Activated CD8-positive, alpha-beta memory T cell treated with anti-CD3 and anti-CD28 coated beads for 36 hours (primary cell): ENCODE measurements around the gene TMX1. TPM values are rescaled to one million over a fixed set of nuclear protein-coding genes. Genes with fewer than 3 reads are reported as not detected.

Experiments
- CTCF ChIA-PET: fragments of 350-600 bp; sonication (Branson Sonifier 250); formaldehyde crosslinking; loops from one replicate; lab custom pipeline; 2021; ENCODE audit warnings: antibody characterized with exemption; lab: Charles Lee
- POLR2A ChIA-PET: fragments of 350-600 bp; sonication (Branson Sonifier 250); formaldehyde crosslinking; loops from one replicate; lab custom pipeline; 2021; ENCODE audit warnings: antibody characterized with exemption; lab: Charles Lee
- total RNA-seq, 2 experiments: library from RNA; stranded (reverse); gene quantifications; one replicate each; pipeline ENCODE4 v1.2.3, GENCODE V29; 2021

The TMX1 gene
- total RNA-seq, 2 experiments from 2014 or later, result 57.8 to 59.2 TPM

GRCh38 chr14:51240804-51241380, 845 bp downstream of the TMX1 start:
- ChIA-PET CTCF (no interaction called here), POLR2A (interaction anchor here (1.0 kb wide), 1 partner anchor 146 kb away, joined by 4 read pairs; the partner anchor contains the start of gene TRIM9)

DNA sequence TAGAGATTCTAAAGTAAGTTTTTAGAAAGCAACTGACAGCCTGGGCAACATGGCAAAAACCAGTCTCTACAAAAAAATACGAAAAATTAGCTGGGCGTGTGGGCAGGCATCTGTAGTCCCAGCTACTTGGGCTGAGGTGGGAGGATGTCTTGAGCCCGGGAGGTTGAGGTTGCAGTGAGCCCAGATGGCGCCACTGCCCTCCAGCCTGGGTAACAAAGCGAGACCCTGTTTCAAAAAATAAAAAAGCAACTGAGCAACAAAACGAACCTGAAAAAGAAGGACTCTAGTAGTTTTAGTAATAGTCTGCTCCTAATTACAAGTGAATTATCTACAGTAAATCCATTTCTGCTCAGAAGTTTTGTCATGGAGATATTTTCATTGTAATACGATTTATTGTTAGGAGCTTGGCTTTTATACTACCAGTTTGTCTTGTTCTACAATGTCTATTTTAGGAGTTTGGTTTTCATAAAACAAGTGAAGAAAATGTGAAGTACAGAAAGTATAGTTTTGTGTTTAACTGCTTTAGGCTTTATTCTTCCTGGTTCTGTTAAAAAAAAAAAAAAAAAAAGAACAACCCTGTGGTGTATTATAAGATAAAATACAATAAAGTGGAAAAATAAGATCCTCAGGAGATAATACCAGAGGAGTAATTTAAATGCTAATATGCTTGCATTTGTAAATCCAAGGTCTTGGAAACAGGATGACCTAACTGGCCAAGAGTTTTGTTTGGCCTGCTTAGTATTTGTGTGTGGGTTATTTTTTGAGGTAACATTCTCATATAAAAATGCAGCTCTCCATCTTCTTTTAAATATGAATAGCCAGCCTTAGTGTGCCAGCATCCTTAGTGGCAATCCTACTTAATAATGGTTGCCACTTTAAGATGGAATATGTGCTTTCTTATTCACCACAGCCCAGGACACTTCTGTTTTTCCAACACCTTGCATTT, 2.8 kb downstream of the TMX1 start:
- ChIA-PET CTCF (interaction anchor here (0.5 to 0.7 kb wide), 2 partner anchors 415 to 1172 kb away, joined by 3 read pairs; no protein-coding TSS in a partner anchor), POLR2A (no interaction called here)

DNA sequence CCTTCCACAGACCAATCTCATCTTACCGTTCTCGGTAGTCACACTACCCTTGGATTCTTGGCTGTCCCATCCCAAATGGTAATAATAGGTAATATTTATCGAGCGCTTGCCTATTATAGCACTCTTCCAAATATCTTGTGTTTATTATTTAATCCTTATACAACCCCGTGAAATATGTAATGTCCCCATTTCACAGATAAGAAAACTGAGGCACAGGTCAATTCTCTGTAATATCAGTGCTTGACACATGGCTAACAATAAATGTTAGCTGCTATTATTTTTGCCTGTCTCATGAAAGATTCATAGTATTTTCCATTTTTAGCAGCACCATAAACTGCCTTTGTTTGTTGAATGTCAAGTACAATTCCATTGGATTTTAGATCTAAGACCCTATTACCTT, 4.5 kb downstream of the TMX1 start:
- ChIA-PET POLR2A (no interaction called here), CTCF (no interaction called here)

- POLR2A ChIA-PET, result no interaction called here
- CTCF ChIA-PET, result no interaction called here
Measured at GRCh38 chr14:51246032-51246431, 6.0 kb downstream of the TMX1 start.

GRCh38 chr14:51248016-51248987, 8.3 kb downstream of the TMX1 start:
- ChIA-PET CTCF (no interaction called here), POLR2A (no interaction called here)

GRCh38 chr14:51251486-51251885, 11.4 kb downstream of the TMX1 start:
- CTCF ChIA-PET, result no interaction called here
- POLR2A ChIA-PET, result no interaction called here

- POLR2A ChIA-PET, result no interaction called here
Measured at GRCh38 chr14:51253880-51254279, 13.8 kb downstream of the TMX1 start.

GRCh38 chr14:51258280-51258679, 18.2 kb downstream of the TMX1 start:
- ChIA-PET CTCF (no interaction called here), POLR2A (no interaction called here)

More at GRCh38 chr14:51253880-51254279, 13.8 kb downstream of the TMX1 start:
- CTCF ChIA-PET, result no interaction called here

GRCh38 chr14:51258788-51259187, 18.7 kb downstream of the TMX1 start:
- ChIA-PET POLR2A (no interaction called here), CTCF (no interaction called here)

GRCh38 chr14:51260225-51260624, 20.2 kb downstream of the TMX1 start:
- ChIA-PET CTCF (no interaction called here), POLR2A (no interaction called here)

DNA sequence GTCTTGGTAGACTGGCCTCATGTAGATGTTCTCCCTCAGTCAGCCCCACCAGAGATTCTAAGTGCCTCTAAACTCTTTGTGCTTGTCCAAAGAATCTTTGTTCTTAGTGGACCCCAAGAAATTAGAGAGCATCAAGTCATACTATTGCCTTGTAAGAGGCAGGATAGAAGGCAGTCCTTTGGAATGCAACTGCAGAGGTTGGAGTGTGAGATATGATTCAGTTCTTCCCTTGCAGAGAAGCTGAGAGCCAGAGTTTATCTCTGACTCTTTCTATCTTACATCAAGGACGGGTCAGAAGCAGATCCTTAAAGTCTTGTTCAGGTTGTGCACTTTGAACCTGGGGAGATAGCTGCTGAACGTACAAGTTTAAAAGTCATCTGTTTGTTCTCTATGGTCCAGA, 21.1 kb downstream of the TMX1 start:
- ChIA-PET POLR2A (no interaction called here), CTCF (no interaction called here)

DNA sequence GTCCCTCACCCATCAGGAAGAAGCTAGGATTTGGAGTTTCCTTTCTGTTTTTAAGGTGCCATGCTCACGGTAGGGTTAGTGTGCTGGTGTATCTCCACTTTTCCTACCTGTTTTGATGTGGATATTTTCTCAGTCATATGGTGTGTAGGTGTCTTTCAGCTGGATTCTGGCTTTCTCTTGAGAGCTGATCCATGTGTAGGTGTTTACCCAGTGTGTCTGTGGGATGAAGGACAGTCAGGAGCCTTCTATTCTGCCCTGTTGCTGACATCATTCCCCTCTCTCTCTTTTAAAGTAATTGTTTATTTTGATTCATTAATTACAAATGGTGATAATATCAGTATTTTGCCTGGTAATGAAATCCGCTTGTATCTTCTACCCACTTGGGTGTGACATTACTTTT, 22.8 kb downstream of the TMX1 start:
- CTCF ChIA-PET, result no interaction called here
- POLR2A ChIA-PET, result no interaction called here

DNA sequence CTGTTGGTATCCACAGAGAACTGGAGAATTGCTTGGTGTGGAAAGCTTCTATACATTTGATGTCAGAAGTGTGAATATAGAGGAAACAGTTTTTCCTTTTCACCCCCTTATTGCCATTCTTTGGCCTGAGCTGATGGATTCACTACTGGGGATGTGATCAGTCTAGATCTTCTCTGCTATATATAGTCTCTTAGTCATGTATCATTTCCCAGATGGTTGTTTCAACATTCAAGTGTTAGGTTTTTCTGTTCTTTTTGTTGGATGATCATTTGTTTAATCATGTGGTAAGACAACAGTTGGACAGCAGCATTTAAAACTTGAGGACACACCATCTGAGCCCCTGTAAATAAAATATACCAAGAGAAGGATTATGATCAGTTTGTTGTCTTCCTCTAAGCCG, 29.6 kb downstream of the TMX1 start:
- POLR2A ChIA-PET, result no interaction called here
- CTCF ChIA-PET, result interaction anchor here (1.6 kb wide), 1 partner anchor 10 kb away, joined by 3 read pairs; no protein-coding TSS in a partner anchor

DNA sequence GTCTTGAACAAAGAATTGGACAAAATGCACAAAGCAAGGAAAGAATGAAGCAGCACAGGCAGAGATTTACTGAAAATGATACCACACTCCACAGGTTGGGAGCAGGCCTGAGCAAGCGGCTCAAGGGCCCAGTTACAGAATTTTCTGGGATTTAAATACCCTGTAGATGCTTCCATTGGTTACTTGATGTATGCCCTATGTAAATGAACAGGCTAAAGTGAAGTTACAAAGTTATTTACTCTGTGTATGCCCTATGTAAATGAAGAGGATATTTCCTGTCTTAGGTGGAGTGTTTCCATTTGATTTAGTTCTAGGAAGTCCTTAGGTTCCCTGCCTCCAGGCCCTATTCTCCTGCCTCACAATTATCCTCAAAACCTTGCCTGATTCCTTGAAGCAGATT, 36.6 kb downstream of the TMX1 start:
- POLR2A ChIA-PET, result no interaction called here
- CTCF ChIA-PET, result no interaction called here

- CTCF ChIA-PET, result interaction anchor here (0.6 to 0.7 kb wide), 2 partner anchors 138 to 275 kb away, joined by 3 to 4 read pairs; no protein-coding TSS in a partner anchor
- POLR2A ChIA-PET, result interaction anchor here (0.7 kb wide), 1 partner anchor 49 kb away, joined by 4 read pairs; no protein-coding TSS in a partner anchor
Measured at GRCh38 chr14:51277753-51278415, 37.8 kb downstream of the TMX1 start.

DNA sequence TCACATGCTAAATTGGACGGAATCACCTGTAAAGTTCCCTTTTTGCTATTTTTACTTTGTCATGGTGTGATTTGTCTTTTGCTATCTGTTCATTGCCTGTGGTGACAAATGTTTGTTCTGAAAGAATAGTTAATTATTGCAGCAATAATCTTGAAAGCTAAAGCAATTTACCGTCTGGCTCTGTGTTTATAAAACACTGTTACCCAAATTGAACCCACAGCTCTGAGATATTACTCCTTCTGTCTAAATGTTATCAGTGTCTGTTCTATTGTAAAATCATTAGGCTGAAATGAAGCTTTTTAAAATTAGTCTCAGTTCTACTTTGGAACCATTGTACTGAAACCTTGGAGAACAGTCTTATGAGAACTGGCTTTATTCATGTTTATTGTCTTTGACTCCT, 42.5 kb downstream of the TMX1 start:
- CTCF ChIA-PET, result interaction anchor here (1.2 to 1.4 kb wide), 2 partner anchors 11 to 497 kb away, joined by 4 read pairs; no protein-coding TSS in a partner anchor
- POLR2A ChIA-PET, result interaction anchor here (0.7 kb wide), 1 partner anchor 17 kb away, joined by 4 read pairs; no protein-coding TSS in a partner anchor

GRCh38 chr14:51283402-51284085, 43.5 kb downstream of the TMX1 start:
- ChIA-PET CTCF (interaction anchor here (0.9 to 1.4 kb wide), 3 partner anchors 12 to 496 kb away, joined by 3 to 4 read pairs (median 4); no protein-coding TSS in a partner anchor), POLR2A (interaction anchor here (0.7 kb wide), 1 partner anchor 18 kb away, joined by 4 read pairs; no protein-coding TSS in a partner anchor)

GRCh38 chr14:51284241-51284640, 44.2 kb downstream of the TMX1 start:
- CTCF ChIA-PET, result no interaction called here
- POLR2A ChIA-PET, result no interaction called here
